ENCODE measurements around the gene CREB5. TPM values are rescaled to one million over a fixed set of nuclear protein-coding genes. Genes with fewer than 3 reads are reported as not detected.

Gene CREB5
- total RNA-seq, 4 donors from 2014 or later = 6.6 to 18.6 (median 12.6) TPM

- DNase-seq (ENCODE audit: extremely low spot score) = no peak
- Histone ChIP-seq H3K27ac (replicated peaks in 1 of 4) (no peak overlapping the region), H3K27me3 (no peaks in the 10 kb centered on the region), H3K36me3 (no peaks in the 10 kb centered on the region), H3K4me3 (no peak overlapping the region), H3K9me3 (no peaks in the 10 kb centered on the region), H3K4me1 (peaks cover 0 to 15% (median 11%) of the 10 kb centered on the region in 4 donors)
- no peak for TF ChIP-seq POLR2A (IDR thresholded peaks at IDR 0.05; ENCODE audit: low read depth)
- no peak for TF ChIP-seq POLR2AphosphoS5 (IDR thresholded peaks at IDR 0.05)
- no peak for TF ChIP-seq EP300 (IDR thresholded peaks at IDR 0.05)
- TF ChIP-seq CTCF (IDR thresholded peaks at IDR 0.05) = no peak
- intact Hi-C loops (cut with DNase I) = no loop called here
Observed at GRCh38 chr7:28469562-28469961, 57.2 kb downstream of the CREB5 start.

- H3K27me3 ChIP-seq = no peaks in the 10 kb centered on the region
Observed at GRCh38 chr7:28470344-28470743, 58.0 kb downstream of the CREB5 start.

GRCh38 chr7:28472332-28472731 is 60.0 kb downstream of the CREB5 start:
- H3K4me1 ChIP-seq = peaks cover 0 to 24% (median 15%) of the 10 kb centered on the region in 4 donors
- no peak overlapping the region for H3K27ac ChIP-seq (replicated peaks in 1 of 4)
- H3K9me3 ChIP-seq = no peaks in the 10 kb centered on the region
- H3K36me3 ChIP-seq = no peaks in the 10 kb centered on the region
- no peak overlapping the region for H3K4me3 ChIP-seq
- DNase-seq (ENCODE audit: extremely low spot score) = no peak
- H3K27me3 ChIP-seq = no peaks in the 10 kb centered on the region
- TF ChIP-seq EP300 (IDR thresholded peaks at IDR 0.05) = no peak
- TF ChIP-seq POLR2A (IDR thresholded peaks at IDR 0.05; ENCODE audit: low read depth) = no peak
- TF ChIP-seq POLR2AphosphoS5 (IDR thresholded peaks at IDR 0.05) = no peak
- no peak for TF ChIP-seq CTCF (IDR thresholded peaks at IDR 0.05)
- intact Hi-C loops (cut with DNase I) = no loop called here
- 86% methylated on average over 6 of the region's 6 CpGs for WGBS

More at GRCh38 chr7:28470344-28470743, 58.0 kb downstream of the CREB5 start:
- Histone ChIP-seq H3K36me3 (no peaks in the 10 kb centered on the region), H3K4me3 (no peak overlapping the region), H3K4me1 (peaks cover 0 to 18% (median 11%) of the 10 kb centered on the region in 4 donors), H3K27ac (replicated peaks in 1 of 4) (no peak overlapping the region), H3K9me3 (no peaks in the 10 kb centered on the region)
- TF ChIP-seq EP300 (IDR thresholded peaks at IDR 0.05) (no peak), POLR2A (IDR thresholded peaks at IDR 0.05; ENCODE audit: low read depth) (no peak), CTCF (IDR thresholded peaks at IDR 0.05) (no peak), POLR2AphosphoS5 (IDR thresholded peaks at IDR 0.05) (no peak)
- WGBS = 88% methylated on average over 1 of the region's 1 CpG
- no peak for DNase-seq (ENCODE audit: extremely low spot score)
- intact Hi-C loops (cut with DNase I) = no loop called here

- intact Hi-C loops (cut with DNase I) = no loop called here
- Histone ChIP-seq H3K4me1 (peaks cover 0 to 24% (median 15%) of the 10 kb centered on the region in 4 donors), H3K4me3 (peak overlapping the region; percentile 2 to 15 (median 8)), H3K36me3 (no peaks in the 10 kb centered on the region), H3K9me3 (no peaks in the 10 kb centered on the region), H3K27me3 (no peaks in the 10 kb centered on the region), H3K27ac (replicated peaks in 1 of 4) (peak overlapping the region; percentile 37 to 70 (median 56))
- WGBS = 52% methylated on average over 7 of the region's 8 CpGs
- no peak for DNase-seq (ENCODE audit: extremely low spot score)
- TF ChIP-seq POLR2A (IDR thresholded peaks at IDR 0.05; ENCODE audit: low read depth) (no peak), POLR2AphosphoS5 (IDR thresholded peaks at IDR 0.05) (peak in 1 of 2 donors; percentile 41), EP300 (IDR thresholded peaks at IDR 0.05) (no peak)
Observed at GRCh38 chr7:28473571-28474281, 61.4 kb downstream of the CREB5 start.

- Histone ChIP-seq H3K27ac (replicated peaks in 1 of 4) (peak overlapping the region; percentile 37 to 70 (median 56)), H3K4me1 (peaks cover 0 to 24% (median 15%) of the 10 kb centered on the region in 4 donors), H3K4me3 (peak overlapping the region in 2 of 4 donors; percentile 5 to 12), H3K9me3 (no peaks in the 10 kb centered on the region), H3K27me3 (no peaks in the 10 kb centered on the region), H3K36me3 (no peaks in the 10 kb centered on the region)
- intact Hi-C loops (cut with DNase I) = no loop called here
- TF ChIP-seq POLR2A (IDR thresholded peaks at IDR 0.05; ENCODE audit: low read depth) (no peak), CTCF (IDR thresholded peaks at IDR 0.05) (no peak), EP300 (IDR thresholded peaks at IDR 0.05) (no peak), POLR2AphosphoS5 (IDR thresholded peaks at IDR 0.05) (no peak)
- 62% methylated on average over 8 of the region's 8 CpGs for WGBS
- DNase-seq (ENCODE audit: extremely low spot score) = no peak
Observed at GRCh38 chr7:28474282-28474638, 61.9 kb downstream of the CREB5 start.

Measured in esophagus muscularis mucosa (tissue), 4 donors.